ENCODE measurements around the gene PYGB. TPM values are rescaled to one million over a fixed set of nuclear protein-coding genes. Genes with fewer than 3 reads are reported as not detected.

PYGB gene
- total RNA-seq, 4 donors from 2014 or later = 83.2 to 141 (median 94.6) TPM

DNA sequence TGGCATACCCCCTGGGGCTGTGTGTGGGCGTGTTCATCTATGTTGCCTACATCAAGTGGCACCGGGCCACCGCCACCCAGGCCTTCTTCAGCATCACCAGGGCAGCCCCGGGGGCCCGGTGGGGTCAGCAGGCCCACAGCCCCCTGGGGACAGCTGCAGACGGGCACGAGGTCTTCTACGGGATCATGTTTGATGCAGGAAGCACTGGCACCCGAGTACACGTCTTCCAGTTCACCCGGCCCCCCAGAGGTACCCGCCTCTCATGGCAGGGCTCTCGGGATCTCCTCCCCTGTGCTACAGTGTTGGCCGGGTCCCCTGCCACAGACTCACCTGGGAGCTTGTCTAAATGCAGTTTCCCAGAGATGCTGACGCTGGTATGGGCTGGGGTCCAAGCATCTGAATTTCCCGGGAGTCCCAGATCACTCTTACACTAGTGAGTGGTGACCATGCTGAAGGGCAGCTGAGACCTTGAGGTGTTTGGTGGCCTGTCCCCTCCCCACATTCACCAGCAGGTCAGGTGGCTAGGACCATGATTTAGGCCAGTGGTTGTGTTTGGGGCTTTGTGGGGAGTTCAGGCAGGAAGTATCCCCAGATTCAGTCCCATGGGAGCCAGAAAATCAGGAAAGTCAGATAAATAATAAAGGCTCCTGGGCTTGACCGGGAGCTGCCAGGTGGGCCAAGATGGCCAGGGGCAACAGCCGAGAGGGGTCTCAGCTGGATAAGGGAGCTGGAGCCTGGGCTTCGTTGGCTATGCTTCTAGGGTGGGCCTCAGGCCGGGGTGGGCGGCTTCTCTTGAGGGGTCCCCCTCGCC lies 40.5 kb upstream of the PYGB start:
- H3K36me3 ChIP-seq = peaks cover 5 to 18% of the 10 kb centered on the region in 2 donors
- H3K27ac ChIP-seq = no peak overlapping the region
- H3K4me1 ChIP-seq = no peaks in the 10 kb centered on the region
- WGBS, 2 donors = 92 to 95% methylated on average over 10 to 19 of the region's 22 CpGs
- intact Hi-C loops (cut with DNase I) = no loop called here
- TF ChIP-seq, protein P1, sequence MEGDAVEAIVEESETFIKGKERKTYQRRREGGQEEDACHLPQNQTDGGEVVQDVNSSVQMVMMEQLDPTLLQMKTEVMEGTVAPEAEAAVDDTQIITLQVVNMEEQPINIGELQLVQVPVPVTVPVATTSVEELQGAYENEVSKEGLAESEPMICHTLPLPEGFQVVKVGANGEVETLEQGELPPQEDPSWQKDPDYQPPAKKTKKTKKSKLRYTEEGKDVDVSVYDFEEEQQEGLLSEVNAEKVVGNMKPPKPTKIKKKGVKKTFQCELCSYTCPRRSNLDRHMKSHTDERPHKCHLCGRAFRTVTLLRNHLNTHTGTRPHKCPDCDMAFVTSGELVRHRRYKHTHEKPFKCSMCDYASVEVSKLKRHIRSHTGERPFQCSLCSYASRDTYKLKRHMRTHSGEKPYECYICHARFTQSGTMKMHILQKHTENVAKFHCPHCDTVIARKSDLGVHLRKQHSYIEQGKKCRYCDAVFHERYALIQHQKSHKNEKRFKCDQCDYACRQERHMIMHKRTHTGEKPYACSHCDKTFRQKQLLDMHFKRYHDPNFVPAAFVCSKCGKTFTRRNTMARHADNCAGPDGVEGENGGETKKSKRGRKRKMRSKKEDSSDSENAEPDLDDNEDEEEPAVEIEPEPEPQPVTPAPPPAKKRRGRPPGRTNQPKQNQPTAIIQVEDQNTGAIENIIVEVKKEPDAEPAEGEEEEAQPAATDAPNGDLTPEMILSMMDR (IDR thresholded peaks at IDR 0.05) = no peak
- TF ChIP-seq POLR2A (IDR thresholded peaks at IDR 0.05) = no peak
- H3K27me3 ChIP-seq = no peaks in the 10 kb centered on the region
- DNase-seq = no peak
- no peaks in the 10 kb centered on the region for H3K9me3 ChIP-seq
- H3K4me3 ChIP-seq (replicated peaks in 1 of 3) = no peak overlapping the region

DNA sequence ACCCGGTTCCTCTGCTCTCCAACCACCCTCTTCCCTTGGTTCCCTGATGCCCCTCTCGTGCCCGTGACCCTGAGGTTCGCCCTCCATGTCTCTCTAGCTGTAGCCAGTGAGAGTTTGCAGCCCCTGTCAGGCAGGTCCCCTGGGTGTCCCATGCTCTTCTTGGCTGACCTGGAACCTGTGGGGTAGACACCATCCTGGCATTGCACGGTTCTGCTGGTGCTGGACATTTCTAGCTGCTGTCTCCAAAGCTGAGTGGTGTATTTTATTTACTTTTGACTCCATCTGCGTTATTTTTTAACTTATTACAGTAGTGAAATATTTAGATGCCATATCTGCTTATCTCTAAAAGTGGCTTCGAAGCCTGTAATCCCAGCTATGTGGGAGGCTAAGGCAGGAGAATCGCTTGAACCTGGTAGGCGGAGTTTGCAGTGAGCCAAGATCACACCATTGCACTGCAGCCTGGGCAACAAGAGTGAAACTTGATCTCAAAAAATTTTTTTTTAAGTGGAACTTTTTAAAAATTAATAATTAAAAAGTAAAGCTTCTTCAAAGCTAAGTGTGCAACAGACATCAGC lies 39.8 kb upstream of the PYGB start:
- Histone ChIP-seq H3K4me1 (no peaks in the 10 kb centered on the region), H3K27me3 (no peaks in the 10 kb centered on the region), H3K9me3 (no peaks in the 10 kb centered on the region), H3K4me3 (replicated peaks in 1 of 3) (no peak overlapping the region), H3K36me3 (peaks cover 5 to 19% of the 10 kb centered on the region in 2 donors), H3K27ac (no peak overlapping the region)
- TF ChIP-seq, protein P1 (IDR thresholded peaks at IDR 0.05) = no peak
- no peak for TF ChIP-seq POLR2A (IDR thresholded peaks at IDR 0.05)
- no peak for DNase-seq
- WGBS, 2 donors = 91 to 92% methylated on average over 9 of the region's 9 CpGs
- intact Hi-C loops (cut with DNase I) = no loop called here

DNA sequence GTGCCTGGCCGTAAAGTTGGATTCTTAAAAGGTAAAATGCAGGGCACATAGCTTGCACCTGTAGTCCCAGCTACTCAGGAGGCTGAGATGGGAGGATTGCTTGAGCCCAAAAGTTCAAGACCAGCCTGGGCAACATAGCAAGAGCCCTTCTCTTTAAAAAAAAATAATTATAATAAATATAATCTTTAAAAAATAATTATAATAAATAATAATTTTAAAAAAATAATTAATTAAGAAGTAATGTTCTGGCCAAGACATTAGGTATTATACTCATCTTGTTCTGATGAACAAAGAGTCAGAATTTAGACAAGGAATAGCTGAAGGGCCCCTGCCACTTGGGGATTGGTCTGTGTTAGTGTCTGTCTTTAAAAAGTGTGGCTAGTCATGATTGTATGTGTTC lies 38.5 kb upstream of the PYGB start:
- Histone ChIP-seq H3K27ac (no peak overlapping the region), H3K9me3 (no peaks in the 10 kb centered on the region), H3K4me1 (no peaks in the 10 kb centered on the region), H3K36me3 (peaks cover 18 to 32% of the 10 kb centered on the region in 2 donors), H3K27me3 (no peaks in the 10 kb centered on the region), H3K4me3 (replicated peaks in 1 of 3) (no peak overlapping the region)
- 94 to 100% methylated on average over 1 of the region's 1 CpG for WGBS, 2 donors
- intact Hi-C loops (cut with DNase I) = no loop called here
- TF ChIP-seq POLR2A (IDR thresholded peaks at IDR 0.05) = no peak
- TF ChIP-seq, protein P1 (IDR thresholded peaks at IDR 0.05) = no peak
- no peak for DNase-seq

DNA sequence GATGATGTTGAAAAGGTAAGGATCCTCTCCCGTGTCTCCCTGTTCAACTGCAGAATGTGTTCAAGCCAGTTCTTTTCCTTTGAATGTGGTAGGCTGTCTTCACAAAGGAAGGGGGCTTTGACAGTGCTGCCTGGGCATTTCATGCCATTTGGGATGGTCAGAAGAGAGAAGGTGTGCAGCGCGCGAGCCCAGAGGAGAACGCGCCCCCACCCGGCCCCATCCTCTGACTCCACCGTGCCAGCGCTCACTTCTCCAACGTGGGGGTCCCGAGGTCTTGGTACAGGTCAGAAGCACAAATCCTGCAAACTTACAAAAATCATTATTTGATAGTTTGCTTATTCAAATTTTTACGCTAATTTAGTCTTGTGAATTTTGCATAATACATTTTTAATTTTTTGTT lies 38.0 kb upstream of the PYGB start:
- WGBS, 2 donors = 92 to 98% methylated on average over 12 of the region's 12 CpGs
- Histone ChIP-seq H3K27ac (no peak overlapping the region), H3K36me3 (peaks cover 20 to 37% of the 10 kb centered on the region in 2 donors), H3K27me3 (no peaks in the 10 kb centered on the region), H3K4me3 (replicated peaks in 1 of 3) (no peak overlapping the region), H3K4me1 (no peaks in the 10 kb centered on the region), H3K9me3 (no peaks in the 10 kb centered on the region)
- intact Hi-C loops (cut with DNase I) = no loop called here
- no peak for DNase-seq
- TF ChIP-seq, protein P1 (IDR thresholded peaks at IDR 0.05) = no peak
- no peak for TF ChIP-seq POLR2A (IDR thresholded peaks at IDR 0.05)

DNA sequence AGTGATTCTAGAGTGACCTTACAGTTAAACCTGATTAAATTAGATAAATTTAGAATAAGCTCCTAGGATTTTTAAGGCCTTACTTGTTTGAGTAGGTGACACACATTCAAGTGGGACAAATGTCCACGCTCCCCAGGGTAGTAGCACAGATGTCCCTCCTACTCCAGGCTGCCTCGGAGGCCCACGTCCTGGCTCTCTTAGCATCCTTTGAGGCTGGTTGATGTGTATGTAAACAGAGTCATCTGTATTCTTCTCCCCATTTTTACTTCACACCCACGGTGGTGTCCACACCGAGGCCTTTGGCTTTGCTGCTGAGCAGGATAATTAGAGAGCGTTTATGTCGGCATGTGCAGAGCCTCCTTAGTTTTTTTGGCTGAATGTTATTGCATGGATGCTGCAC lies 36.6 kb upstream of the PYGB start:
- Histone ChIP-seq H3K36me3 (peaks cover 33 to 48% of the 10 kb centered on the region in 2 donors), H3K4me3 (replicated peaks in 1 of 3) (no peak overlapping the region), H3K4me1 (no peaks in the 10 kb centered on the region), H3K27ac (no peak overlapping the region), H3K9me3 (no peaks in the 10 kb centered on the region), H3K27me3 (no peaks in the 10 kb centered on the region)
- WGBS, 2 donors = 87 to 88% methylated on average over 7 of the region's 7 CpGs
- TF ChIP-seq, protein P1 (IDR thresholded peaks at IDR 0.05) = no peak
- TF ChIP-seq POLR2A (IDR thresholded peaks at IDR 0.05) = no peak
- intact Hi-C loops (cut with DNase I) = no loop called here
- DNase-seq = no peak

All from thyroid gland (tissue), 4 donors.